ENCODE data around the gene DHRS4L2. TPM values are rescaled to one million over a fixed set of nuclear protein-coding genes. Genes with fewer than 3 reads are reported as not detected.
"Not testable (repeated sequence)": the region's sequence is repeated elsewhere in the genome, so short reads cannot be mapped to it uniquely, and the experiment has no call there.

The DHRS4L2 gene
- 10 to 100 TPM; 27.3 to 32.3 (median 29.4) TPM for polyA plus RNA-seq (ENCODE audit: insufficient read depth in 1 of 5, insufficient read length in 5 of 5, low replicate concordance in 1 of 5)
- long read RNA-seq, donor 1, transcript DHRS4L2-202 (5 exons, 1,117 nt): major isoform, 5 of 7 reads
- long read RNA-seq, donor 1, partial matches to known transcripts: 0 of 7 reads
- long read RNA-seq, donor 1, other reads (novel, unspliced or antisense): 0 of 7 reads
- long read RNA-seq, donor 2, partial matches to known transcripts: 0 of 5 reads
- long read RNA-seq, donor 2, other reads (novel, unspliced or antisense): 5 of 5 reads
- long read RNA-seq, donor 3, transcript DHRS4L2-202 (5 exons, 1,117 nt): major isoform, 5 of 17 reads
- long read RNA-seq, donor 3, partial matches to known transcripts: 12 of 17 reads
- long read RNA-seq, donor 3, other reads (novel, unspliced or antisense): 0 of 17 reads
- long read RNA-seq, donor 4: 0 reads
- long read RNA-seq, donor 5, partial matches to known transcripts: 0 of 8 reads
- long read RNA-seq, donor 5, other reads (novel, unspliced or antisense): 5 of 8 reads
- long read RNA-seq, donor 6, partial matches to known transcripts: 0 of 6 reads
- long read RNA-seq, donor 6, other reads (novel, unspliced or antisense): 0 of 6 reads
- long read RNA-seq, donor 7, partial matches to known transcripts: 0 of 4 reads
- long read RNA-seq, donor 7, other reads (novel, unspliced or antisense): 0 of 4 reads
- long read RNA-seq, donor 8: 0 reads

DNA sequence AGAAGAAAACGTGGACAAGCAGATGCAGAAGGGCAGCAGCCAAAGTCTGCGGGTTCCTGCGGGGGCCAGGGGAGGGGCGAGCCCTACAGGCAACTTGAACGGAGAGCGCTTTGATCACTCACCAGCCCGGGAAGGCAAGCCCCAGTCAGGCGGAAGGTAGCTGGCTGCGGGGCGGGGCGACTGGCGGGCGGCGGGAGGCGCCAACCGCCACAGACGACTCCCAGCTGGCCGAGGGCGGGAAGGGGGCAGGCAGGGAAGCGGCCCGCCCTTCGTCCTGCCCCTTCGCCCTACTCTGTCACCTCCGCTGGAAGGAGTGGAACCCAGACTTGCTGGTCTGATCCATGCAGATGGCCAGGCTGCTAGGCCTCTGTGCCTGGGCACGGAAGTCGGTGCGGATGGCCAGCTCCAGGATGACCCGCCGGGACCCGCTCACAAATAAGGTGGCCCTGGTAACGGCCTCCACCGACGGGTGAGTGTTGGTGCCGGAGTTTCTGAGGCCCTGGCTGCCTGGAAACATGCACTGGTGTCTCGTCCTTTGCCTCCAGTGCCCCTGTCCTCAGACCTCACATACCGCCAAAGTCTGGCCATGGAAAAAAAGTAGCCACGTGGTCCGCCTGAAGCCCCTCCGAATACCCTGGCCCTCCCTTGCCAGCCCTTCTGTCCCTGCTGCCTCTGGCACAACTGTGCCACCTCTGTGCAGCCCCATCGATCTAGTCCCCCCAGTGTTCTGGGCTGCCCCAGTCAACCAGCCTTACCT lies at the start of gene DHRS4L2:
DHRS4L2 (plus strand) TSS at position 323 of the 757 bp plus-strand sequence; CDS start at position 342, 19 bp downstream.
- peak; percentile 67 to 75 for DNase-seq

GRCh38 chr14:23939607-23940326 lies 49.0 kb upstream of the DHRS4L2 start:
- no peak for DNase-seq

DNA sequence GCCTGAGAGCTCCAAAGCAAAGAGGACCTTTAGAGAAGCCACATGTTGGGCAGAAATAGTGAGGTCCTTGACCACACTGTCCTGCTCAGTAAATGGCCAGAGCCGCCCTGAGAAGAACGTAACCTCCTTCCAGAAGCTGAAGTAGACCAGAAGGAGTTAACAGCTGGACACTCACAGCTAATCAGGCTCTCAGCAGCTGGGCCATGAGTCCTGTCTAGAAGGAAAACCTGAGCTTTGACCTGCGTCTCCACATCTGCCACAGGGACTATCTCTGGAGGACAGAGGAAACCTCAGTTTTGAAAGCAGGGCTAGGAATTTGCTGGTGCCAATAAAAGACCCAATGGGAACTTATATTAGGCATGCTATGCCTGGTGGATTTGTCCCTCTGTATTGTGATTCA lies 47.5 kb upstream of the DHRS4L2 start:
- no peak for DNase-seq

GRCh38 chr14:23941669-23942068 lies 47.1 kb upstream of the DHRS4L2 start:
- no peak for DNase-seq

DNA sequence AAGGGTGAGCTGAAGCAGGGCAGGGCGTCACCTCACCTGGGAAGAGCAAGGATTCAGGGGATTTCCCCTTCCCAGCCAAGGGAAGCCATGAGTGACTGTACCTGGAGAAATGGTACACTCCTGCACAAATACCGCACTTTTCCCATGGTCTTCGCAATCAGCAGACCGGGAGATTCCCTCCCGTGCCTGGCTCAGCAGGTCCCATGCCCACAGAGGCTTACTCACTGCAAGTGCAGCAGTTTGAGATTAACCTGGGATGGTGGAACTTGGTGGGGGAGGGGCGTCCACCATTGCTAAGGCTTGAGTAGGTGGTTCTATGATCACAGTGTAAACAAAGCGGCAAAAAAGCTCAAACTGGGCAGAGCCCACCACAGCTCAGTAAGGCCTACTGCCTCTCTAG lies 46.1 kb upstream of the DHRS4L2 start:
- no peak for DNase-seq

DNA sequence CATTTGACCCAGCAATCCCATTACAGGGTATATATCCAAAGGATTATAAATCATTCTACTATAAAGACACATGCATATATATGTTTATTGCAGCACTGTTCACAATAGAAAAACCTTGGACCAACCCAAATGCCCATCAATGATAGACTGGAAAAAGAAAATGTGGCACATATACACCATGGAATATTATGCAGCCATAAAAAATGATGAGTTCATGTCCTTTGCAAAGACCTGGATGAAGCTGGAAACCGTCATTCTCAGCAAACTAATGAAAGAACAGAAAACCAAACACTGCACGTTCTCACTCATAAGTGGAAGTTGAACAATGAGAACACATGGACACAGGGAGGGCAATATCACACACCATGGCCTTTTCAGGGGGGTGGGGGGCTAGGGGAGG lies 39.7 kb upstream of the DHRS4L2 start:
- not testable (repeated sequence) for DNase-seq

DNA sequence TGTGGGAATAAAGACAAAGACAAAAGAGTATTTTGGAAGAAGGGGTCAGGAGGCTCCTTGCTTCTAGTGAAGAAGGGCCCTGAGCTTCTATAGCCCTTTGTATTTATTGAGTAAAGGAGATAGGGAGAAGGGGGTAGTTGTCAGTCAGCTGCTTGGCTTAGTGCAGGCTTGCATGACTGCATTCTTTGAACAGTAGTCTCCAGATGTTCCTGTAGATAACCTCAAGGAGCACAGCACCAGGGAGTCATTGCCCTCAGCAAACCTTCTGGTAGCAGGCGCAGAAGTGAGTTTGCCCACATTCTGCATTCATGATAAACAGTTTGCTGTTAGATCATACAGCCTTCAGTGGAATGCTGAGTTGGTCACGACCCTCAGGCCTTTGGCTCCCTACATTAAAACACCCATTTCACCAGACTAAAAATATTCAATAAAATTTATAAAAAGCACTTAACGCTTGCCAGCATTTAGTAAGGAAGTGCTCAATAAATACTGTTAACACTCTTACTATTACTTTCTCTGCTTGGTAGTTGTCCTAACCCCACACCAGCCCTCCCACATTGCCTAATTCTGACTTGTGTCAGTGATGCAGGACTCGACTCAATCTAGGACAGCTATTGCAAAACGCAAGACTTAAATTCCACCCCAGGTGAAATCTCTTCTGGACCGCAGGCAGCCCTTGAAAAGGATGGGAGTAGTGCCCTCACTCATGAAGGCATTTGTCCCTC lies 38.2 kb upstream of the DHRS4L2 start:
- DNase-seq: no peak

- not testable (repeated sequence) for DNase-seq
Measured at GRCh38 chr14:23951136-23951466, 37.6 kb upstream of the DHRS4L2 start.

DNA sequence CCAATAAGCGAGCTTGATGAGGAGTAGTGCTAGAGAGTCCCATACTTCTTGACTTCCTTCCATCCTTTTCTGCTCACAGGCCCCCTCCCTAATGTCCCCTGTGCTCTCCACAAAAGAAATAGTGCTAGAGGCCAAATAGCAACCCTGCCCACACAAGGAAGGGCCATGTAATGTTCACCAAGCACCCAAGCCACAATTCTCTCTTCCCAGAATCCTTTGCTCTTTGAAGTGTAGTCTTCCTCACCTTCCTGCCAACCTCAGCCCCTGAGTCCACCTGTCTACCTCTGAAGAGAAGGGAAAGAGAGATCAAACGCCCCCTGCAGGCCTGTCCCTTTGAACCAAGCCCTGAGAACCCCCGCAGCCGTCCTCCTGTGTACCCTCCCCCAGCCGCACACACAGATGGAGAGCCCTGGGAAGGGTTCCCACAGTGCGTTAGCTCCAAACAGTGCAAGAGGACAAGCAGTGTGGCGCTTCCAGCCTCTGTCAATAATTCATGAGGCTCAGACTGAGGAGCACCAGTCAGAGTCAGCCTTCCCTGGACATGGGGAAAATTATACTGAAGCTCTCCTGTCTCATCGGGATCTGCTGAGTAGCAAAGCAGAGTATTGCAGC lies 37.0 kb upstream of the DHRS4L2 start:
- no peak for DNase-seq

- DNase-seq: not testable (repeated sequence)
Measured at GRCh38 chr14:23953116-23953463, 35.6 kb upstream of the DHRS4L2 start.

GRCh38 chr14:23953464-23954278 lies 35.1 kb upstream of the DHRS4L2 start, which contains the start of gene DHRS4:
DHRS4 (plus strand) TSS chr14:23953770; CDS start chr14:23953789, 19 bp downstream.
- DNase-seq: peak; percentile 84 to 85

- DNase-seq: not testable (repeated sequence)
Measured at GRCh38 chr14:23954279-23954614, 34.5 kb upstream of the DHRS4L2 start.

- DNase-seq: not testable (repeated sequence)
Measured at GRCh38 chr14:23954965-23955364, 33.8 kb upstream of the DHRS4L2 start.

GRCh38 chr14:23955811-23956210 lies 32.9 kb upstream of the DHRS4L2 start:
- not testable (repeated sequence) for DNase-seq

- DNase-seq: not testable (repeated sequence)
Measured at GRCh38 chr14:23957913-23958569, 30.7 kb upstream of the DHRS4L2 start.

- DNase-seq: not testable (repeated sequence)
Measured at GRCh38 chr14:23960899-23961298, 27.8 kb upstream of the DHRS4L2 start.

GRCh38 chr14:23961704-23962103 lies 27.0 kb upstream of the DHRS4L2 start:
- DNase-seq: not testable (repeated sequence)

DNA sequence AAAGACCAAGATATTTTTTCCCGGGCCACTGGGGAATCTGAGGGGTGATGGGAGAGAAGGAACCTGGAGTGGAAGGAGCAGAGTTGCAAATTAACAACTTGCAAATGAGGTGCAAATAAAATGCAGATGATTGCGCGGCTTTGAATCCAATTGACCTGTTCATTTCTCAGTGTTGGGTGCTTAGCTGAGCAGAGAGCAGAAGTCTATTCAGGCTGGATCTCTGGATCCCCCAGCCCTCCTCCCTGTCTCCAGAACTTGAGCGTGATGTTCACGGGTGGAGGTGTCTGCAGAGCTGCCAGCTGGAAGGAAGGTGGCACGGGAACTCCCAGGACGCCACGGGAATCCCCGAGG lies 19.6 kb upstream of the DHRS4L2 start:
- DNase-seq: not testable (repeated sequence)
